Colon (tissue), 2 donors: ENCODE measurements around the gene CLN5.
"Not testable (repeated sequence)": the region's sequence is repeated elsewhere in the genome, so short reads cannot be mapped to it uniquely, and the experiment has no call there.

Source experiments
- FAIRE-seq: peaks from 2 replicates; lab custom pipeline; 2012; peaks lifted over from hg19 to GRCh38; lab: Jason Lieb, UNC
- donor health status: control.
- donor health status: control.

CLN5 gene

GRCh38 chr13:76976490-76976889, 15.4 kb upstream of the CLN5 start:
- FAIRE-seq, result no peak

GRCh38 chr13:76976929-76977328, 15.0 kb upstream of the CLN5 start:
- FAIRE-seq, result no peak

- FAIRE-seq, result no peak
Observed at GRCh38 chr13:76980075-76980718, 11.7 kb upstream of the CLN5 start.

- FAIRE-seq, result no peak
Observed at GRCh38 chr13:76982061-76982460, 9.8 kb upstream of the CLN5 start.

- FAIRE-seq, result no peak
Observed at GRCh38 chr13:76983676-76984075, 8.2 kb upstream of the CLN5 start.

GRCh38 chr13:76991432-76991795, 467 bp upstream of the CLN5 start:
- FAIRE-seq, result no peak

- FAIRE-seq, result no peak
Observed at GRCh38 chr13:76992548-76993001, 694 bp downstream of the CLN5 start.

GRCh38 chr13:76993021-76993420, 1.1 kb downstream of the CLN5 start:
- no peak for FAIRE-seq

- FAIRE-seq, result no peak
Observed at GRCh38 chr13:76993473-76993872, 1.6 kb downstream of the CLN5 start.

GRCh38 chr13:76994281-76994680, 2.4 kb downstream of the CLN5 start:
- FAIRE-seq, result no peak

- no peak for FAIRE-seq
Observed at GRCh38 chr13:77000475-77000874, 8.6 kb downstream of the CLN5 start.

GRCh38 chr13:77001540-77001939, 9.7 kb downstream of the CLN5 start:
- FAIRE-seq, result no peak

GRCh38 chr13:77001963-77002587, 10.2 kb downstream of the CLN5 start:
- no peak for FAIRE-seq

GRCh38 chr13:77002590-77003190, 10.8 kb downstream of the CLN5 start:
- no peak for FAIRE-seq

GRCh38 chr13:77008337-77008736, 16.5 kb downstream of the CLN5 start:
- FAIRE-seq, result not testable (repeated sequence)

- FAIRE-seq, result no peak
Observed at GRCh38 chr13:77009011-77009410, 17.1 kb downstream of the CLN5 start.

GRCh38 chr13:77009719-77010118, 17.8 kb downstream of the CLN5 start:
- FAIRE-seq, result not testable (repeated sequence)

- FAIRE-seq, result no peak
Observed at GRCh38 chr13:77013853-77014542, 22.1 kb downstream of the CLN5 start.

- no peak for FAIRE-seq
Observed at GRCh38 chr13:77014906-77015685, 23.2 kb downstream of the CLN5 start.

GRCh38 chr13:77016251-77016812, 24.5 kb downstream of the CLN5 start:
- no peak for FAIRE-seq

GRCh38 chr13:77016888-77017623, 25.2 kb downstream of the CLN5 start:
- FAIRE-seq, result peak; percentile 5
